ENCODE measurements around the gene CRADD.

Gene CRADD

DNA sequence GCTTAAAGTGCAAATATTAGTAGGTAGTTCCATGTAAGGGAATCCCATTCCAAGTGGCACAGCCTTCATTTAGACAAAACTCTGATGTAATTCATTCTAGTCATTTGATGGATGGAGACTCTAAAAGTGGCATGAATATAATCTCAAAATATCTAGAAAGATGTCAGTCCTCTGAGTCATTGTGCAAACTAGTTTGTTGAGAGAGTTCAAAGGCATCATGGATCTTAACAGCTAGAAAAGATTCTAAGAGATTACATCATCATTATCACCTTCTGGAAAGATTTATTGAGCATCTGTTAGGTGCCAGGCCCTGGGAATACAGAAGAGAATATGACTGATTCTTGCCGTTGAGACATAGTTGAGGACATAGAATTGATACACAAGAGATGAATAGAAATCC is 30.7 kb downstream of the CRADD start:
- H3K27ac ChIP-seq (ENCODE audit: extremely low read depth, low read depth, low read length) = no peak overlapping the region
- ChIA-PET POLR2A (no interaction called here), CTCF (no interaction called here)
- H3K4me3 ChIP-seq (ENCODE audit: low read depth, low read length) = no peak overlapping the region
- 0 out of 2 replicates have a peak, but pooled peaks cover 6% of the 10 kb centered on the region for H3K4me1 ChIP-seq (ENCODE audit: control insufficient read depth, insufficient read depth, low read length)
- no peaks in the 10 kb centered on the region for H3K36me3 ChIP-seq (ENCODE audit: control insufficient read depth in 2 of 2, insufficient read depth in 1 of 2, low read length in 2 of 2)
- H3K9me3 ChIP-seq (ENCODE audit: control insufficient read depth, insufficient read depth, low read depth, low read length) = no peaks in the 10 kb centered on the region
- no peak for TF ChIP-seq ZNF10 (tag by site-specific recombination; IDR thresholded peaks at IDR 0.05)
- no peak for TF ChIP-seq ZNF837 (tag by site-specific recombination; IDR thresholded peaks at IDR 0.05)
- TF ChIP-seq, protein P1, sequence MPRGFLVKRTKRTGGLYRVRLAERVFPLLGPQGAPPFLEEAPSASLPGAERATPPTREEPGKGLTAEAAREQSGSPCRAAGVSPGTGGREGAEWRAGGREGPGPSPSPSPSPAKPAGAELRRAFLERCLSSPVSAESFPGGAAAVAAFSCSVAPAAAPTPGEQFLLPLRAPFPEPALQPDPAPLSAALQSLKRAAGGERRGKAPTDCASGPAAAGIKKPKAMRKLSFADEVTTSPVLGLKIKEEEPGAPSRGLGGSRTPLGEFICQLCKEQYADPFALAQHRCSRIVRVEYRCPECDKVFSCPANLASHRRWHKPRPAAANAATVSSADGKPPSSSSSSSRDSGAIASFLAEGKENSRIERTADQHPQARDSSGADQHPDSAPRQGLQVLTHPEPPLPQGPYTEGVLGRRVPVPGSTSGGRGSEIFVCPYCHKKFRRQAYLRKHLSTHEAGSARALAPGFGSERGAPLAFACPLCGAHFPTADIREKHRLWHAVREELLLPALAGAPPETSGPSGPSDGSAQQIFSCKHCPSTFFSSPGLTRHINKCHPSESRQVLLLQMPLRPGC (tag by site-specific recombination; IDR thresholded peaks at IDR 0.05) = peak; percentile 18; the same call in 1 of the 2 replicates
- TF ChIP-seq ZNF549 (tag by site-specific recombination; IDR thresholded peaks at IDR 0.05) = no peak
- TF ChIP-seq, protein P2, sequence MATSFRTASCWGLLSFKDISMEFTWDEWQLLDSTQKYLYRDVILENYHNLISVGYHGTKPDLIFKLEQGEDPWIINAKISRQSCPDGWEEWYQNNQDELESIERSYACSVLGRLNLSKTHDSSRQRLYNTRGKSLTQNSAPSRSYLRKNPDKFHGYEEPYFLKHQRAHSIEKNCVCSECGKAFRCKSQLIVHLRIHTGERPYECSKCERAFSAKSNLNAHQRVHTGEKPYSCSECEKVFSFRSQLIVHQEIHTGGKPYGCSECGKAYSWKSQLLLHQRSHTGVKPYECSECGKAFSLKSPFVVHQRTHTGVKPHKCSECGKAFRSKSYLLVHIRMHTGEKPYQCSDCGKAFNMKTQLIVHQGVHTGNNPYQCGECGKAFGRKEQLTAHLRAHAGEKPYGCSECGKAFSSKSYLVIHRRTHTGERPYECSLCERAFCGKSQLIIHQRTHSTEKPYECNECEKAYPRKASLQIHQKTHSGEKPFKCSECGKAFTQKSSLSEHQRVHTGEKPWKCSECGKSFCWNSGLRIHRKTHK (tag by site-specific recombination; IDR thresholded peaks at IDR 0.05) = peak; percentile 74; the same call in 1 of the 2 replicates
- TF ChIP-seq ZNF302 (tag by site-specific recombination; IDR thresholded peaks at IDR 0.05; ENCODE audit: low read depth) = no peak
- TF ChIP-seq, protein P3, sequence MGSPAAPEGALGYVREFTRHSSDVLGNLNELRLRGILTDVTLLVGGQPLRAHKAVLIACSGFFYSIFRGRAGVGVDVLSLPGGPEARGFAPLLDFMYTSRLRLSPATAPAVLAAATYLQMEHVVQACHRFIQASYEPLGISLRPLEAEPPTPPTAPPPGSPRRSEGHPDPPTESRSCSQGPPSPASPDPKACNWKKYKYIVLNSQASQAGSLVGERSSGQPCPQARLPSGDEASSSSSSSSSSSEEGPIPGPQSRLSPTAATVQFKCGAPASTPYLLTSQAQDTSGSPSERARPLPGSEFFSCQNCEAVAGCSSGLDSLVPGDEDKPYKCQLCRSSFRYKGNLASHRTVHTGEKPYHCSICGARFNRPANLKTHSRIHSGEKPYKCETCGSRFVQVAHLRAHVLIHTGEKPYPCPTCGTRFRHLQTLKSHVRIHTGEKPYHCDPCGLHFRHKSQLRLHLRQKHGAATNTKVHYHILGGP (tag by site-specific recombination; IDR thresholded peaks at IDR 0.05) = peak; percentile 56; the same call in 1 of the 2 replicates
- TF ChIP-seq FEZF1 (tag by site-specific recombination; IDR thresholded peaks at IDR 0.05) = no peak
- TF ChIP-seq ZNF624 (tag by site-specific recombination; IDR thresholded peaks at IDR 0.05) = no peak
- TF ChIP-seq, protein P4, sequence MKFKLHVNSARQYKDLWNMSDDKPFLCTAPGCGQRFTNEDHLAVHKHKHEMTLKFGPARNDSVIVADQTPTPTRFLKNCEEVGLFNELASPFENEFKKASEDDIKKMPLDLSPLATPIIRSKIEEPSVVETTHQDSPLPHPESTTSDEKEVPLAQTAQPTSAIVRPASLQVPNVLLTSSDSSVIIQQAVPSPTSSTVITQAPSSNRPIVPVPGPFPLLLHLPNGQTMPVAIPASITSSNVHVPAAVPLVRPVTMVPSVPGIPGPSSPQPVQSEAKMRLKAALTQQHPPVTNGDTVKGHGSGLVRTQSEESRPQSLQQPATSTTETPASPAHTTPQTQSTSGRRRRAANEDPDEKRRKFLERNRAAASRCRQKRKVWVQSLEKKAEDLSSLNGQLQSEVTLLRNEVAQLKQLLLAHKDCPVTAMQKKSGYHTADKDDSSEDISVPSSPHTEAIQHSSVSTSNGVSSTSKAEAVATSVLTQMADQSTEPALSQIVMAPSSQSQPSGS (tag by site-specific recombination; IDR thresholded peaks at IDR 0.05; ENCODE audit: low read depth) = peak; percentile 80
- TF ChIP-seq ZNF585B (tag by site-specific recombination; IDR thresholded peaks at IDR 0.05) = no peak
- no peak for TF ChIP-seq ZNF175 (tag by site-specific recombination; IDR thresholded peaks at IDR 0.05)
- 0 out of 2 replicates have a peak, but pooled peaks have one; percentile 34 for TF ChIP-seq ZNF664 (tag by site-specific recombination; IDR thresholded peaks at IDR 0.05)
- no peak for TF ChIP-seq ZNF24 (tag by site-specific recombination; IDR thresholded peaks at IDR 0.05)
- TF ChIP-seq ZNF626 (tag by site-specific recombination; IDR thresholded peaks at IDR 0.05) = no peak
- peak; percentile 43; the same call in 1 of the 2 replicates for TF ChIP-seq ZEB2 (tag by site-specific recombination; IDR thresholded peaks at IDR 0.05)
- TF ChIP-seq, protein P5, sequence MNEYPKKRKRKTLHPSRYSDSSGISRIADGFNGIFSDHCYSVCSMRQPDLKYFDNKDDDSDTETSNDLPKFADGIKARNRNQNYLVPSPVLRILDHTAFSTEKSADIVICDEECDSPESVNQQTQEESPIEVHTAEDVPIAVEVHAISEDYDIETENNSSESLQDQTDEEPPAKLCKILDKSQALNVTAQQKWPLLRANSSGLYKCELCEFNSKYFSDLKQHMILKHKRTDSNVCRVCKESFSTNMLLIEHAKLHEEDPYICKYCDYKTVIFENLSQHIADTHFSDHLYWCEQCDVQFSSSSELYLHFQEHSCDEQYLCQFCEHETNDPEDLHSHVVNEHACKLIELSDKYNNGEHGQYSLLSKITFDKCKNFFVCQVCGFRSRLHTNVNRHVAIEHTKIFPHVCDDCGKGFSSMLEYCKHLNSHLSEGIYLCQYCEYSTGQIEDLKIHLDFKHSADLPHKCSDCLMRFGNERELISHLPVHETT (tag by site-specific recombination; IDR thresholded peaks at IDR 0.05) = peak; percentile 73; the same call in 1 of the 2 replicates
- TF ChIP-seq, protein P6, sequence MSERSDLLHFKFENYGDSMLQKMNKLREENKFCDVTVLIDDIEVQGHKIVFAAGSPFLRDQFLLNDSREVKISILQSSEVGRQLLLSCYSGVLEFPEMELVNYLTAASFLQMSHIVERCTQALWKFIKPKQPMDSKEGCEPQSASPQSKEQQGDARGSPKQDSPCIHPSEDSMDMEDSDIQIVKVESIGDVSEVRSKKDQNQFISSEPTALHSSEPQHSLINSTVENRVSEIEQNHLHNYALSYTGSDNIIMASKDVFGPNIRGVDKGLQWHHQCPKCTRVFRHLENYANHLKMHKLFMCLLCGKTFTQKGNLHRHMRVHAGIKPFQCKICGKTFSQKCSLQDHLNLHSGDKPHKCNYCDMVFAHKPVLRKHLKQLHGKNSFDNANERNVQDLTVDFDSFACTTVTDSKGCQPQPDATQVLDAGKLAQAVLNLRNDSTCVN (tag by site-specific recombination; optimal IDR thresholded peaks at IDR 0.05) = no peak
- TF ChIP-seq, protein P7, sequence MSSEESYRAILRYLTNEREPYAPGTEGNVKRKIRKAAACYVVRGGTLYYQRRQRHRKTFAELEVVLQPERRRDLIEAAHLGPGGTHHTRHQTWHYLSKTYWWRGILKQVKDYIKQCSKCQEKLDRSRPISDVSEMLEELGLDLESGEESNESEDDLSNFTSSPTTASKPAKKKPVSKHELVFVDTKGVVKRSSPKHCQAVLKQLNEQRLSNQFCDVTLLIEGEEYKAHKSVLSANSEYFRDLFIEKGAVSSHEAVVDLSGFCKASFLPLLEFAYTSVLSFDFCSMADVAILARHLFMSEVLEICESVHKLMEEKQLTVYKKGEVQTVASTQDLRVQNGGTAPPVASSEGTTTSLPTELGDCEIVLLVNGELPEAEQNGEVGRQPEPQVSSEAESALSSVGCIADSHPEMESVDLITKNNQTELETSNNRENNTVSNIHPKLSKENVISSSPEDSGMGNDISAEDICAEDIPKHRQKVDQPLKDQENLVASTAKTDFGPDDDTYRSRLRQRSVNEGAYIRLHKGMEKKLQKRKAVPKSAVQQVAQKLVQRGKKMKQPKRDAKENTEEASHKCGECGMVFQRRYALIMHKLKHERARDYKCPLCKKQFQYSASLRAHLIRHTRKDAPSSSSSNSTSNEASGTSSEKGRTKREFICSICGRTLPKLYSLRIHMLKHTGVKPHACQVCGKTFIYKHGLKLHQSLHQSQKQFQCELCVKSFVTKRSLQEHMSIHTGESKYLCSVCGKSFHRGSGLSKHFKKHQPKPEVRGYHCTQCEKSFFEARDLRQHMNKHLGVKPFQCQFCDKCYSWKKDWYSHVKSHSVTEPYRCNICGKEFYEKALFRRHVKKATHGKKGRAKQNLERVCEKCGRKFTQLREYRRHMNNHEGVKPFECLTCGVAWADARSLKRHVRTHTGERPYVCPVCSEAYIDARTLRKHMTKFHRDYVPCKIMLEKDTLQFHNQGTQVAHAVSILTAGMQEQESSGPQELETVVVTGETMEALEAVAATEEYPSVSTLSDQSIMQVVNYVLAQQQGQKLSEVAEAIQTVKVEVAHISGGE (tag by site-specific recombination; conservative IDR thresholded peaks at IDR 0.05; ENCODE audit: low read depth) = no peak
- no peak for TF ChIP-seq ZNF169 (tag by site-specific recombination; IDR thresholded peaks at IDR 0.05)
- no peak for TF ChIP-seq ZNF341 (tag by site-specific recombination; IDR thresholded peaks at IDR 0.05; ENCODE audit: low read depth)
- TF ChIP-seq ZNF544 (tag by site-specific recombination; IDR thresholded peaks at IDR 0.05) = no peak
- TF ChIP-seq ZNF785 (tag by site-specific recombination; IDR thresholded peaks at IDR 0.05) = no peak
- TF ChIP-seq ZNF184 (tag by site-specific recombination; IDR thresholded peaks at IDR 0.05) = peak; percentile 74; the same call in 1 of the 2 replicates
- TF ChIP-seq, protein P8, sequence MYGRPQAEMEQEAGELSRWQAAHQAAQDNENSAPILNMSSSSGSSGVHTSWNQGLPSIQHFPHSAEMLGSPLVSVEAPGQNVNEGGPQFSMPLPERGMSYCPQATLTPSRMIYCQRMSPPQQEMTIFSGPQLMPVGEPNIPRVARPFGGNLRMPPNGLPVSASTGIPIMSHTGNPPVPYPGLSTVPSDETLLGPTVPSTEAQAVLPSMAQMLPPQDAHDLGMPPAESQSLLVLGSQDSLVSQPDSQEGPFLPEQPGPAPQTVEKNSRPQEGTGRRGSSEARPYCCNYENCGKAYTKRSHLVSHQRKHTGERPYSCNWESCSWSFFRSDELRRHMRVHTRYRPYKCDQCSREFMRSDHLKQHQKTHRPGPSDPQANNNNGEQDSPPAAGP (tag by site-specific recombination; IDR thresholded peaks at IDR 0.05) = no peak
- TF ChIP-seq TRIM28 (IDR thresholded peaks at IDR 0.05; ENCODE audit: borderline replicate concordance, low read length) = no peak

All from HEK293 (cell line).